Ascending aorta (tissue), 2 donors: Measurements from ENCODE around the gene JAZF1. TPM values are rescaled to one million over a fixed set of nuclear protein-coding genes. Genes with fewer than 3 reads are reported as not detected.

ENCODE experiments used
- DNase-seq, 2 donors: peaks; one replicate each; pipeline ENCODE4 v3.0.0-alpha.2; 2019; ENCODE audit warnings: low spot score in 2 of 2
- H3K27ac ChIP-seq, 2 donors: fragments of 200-600 bp; sonication (generic); one replicate each; pipeline ENCODE4 v1.5.1; 2016 to 2017; ENCODE audit warnings: mild to moderate bottlenecking in 1 of 2
- H3K27me3 ChIP-seq: fragments of 200-600 bp; sonication (generic); one replicate; pipeline ENCODE4 v1.5.1; 2017
- H3K36me3 ChIP-seq, 2 donors: fragments of 200-600 bp; sonication (generic); one replicate each; pipeline ENCODE4 v1.5.1; 2016
- H3K4me1 ChIP-seq, 2 donors: fragments of 200-600 bp; sonication (generic); one replicate each; pipeline ENCODE4 v1.5.1; 2016 to 2017; ENCODE audit warnings: mild to moderate bottlenecking in 1 of 2
- H3K4me3 ChIP-seq, 2 donors: fragments of 200-600 bp; sonication (generic); one replicate each; pipeline ENCODE4 v1.5.1; 2016 to 2017; ENCODE audit warnings: mild to moderate bottlenecking in 1 of 2
- H3K9me3 ChIP-seq, 2 donors: fragments of 200-600 bp; sonication (generic); one replicate each; pipeline ENCODE4 v1.5.1; 2016
- intact Hi-C: fragments of 100-400 bp; cut with DNase I; formaldehyde crosslinking; loops from one replicate; pipeline ENCODE4 v1.15.1; 2023
- total RNA-seq: library from RNA; depleted of rRNA; stranded (reverse); fragments of >200 nt; gene quantifications from one replicate; pipeline ENCODE4 v1.1.0, GENCODE V29; 2016
- TF ChIP-seq, protein P1 (sequence below), 3 experiments: fragments of 200-600 bp in 2 of 3; fragments of 450-650 bp in 1 of 3; sonication (generic) in 2 of 3; IDR thresholded peaks; one replicate each; pipeline ENCODE4 v1.5.1; 2016 to 2019; ENCODE audit warnings: antibody characterized with exemption in 3 of 3, mild to moderate bottlenecking in 1 of 3, moderate library complexity in 1 of 3

Gene JAZF1
- total RNA-seq, 1 donor from 2014 or later, result 37.7 TPM

DNA sequence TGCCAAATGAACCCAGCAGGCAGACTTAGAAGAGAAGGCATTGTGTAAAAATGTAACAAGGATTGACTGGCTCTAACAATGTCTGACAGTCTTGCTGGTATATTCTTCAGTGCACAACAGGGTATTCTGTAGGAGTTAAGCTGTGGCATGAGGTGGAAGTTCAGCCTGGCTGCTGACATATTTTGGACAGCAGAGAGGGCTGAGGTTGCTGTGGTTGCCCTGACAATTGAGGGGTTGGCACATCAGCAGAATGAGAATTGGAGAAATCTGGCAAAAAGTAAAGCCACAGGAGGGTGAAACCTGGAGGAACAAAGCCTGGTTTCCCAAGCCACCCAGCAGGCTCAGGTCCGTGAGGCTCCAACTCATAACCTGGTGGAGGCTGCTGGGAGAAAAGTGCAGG, 220.2 kb downstream of the JAZF1 start:
- Histone ChIP-seq H3K27me3 (no peaks in the 10 kb centered on the region), H3K27ac (no peak overlapping the region), H3K36me3 (no peaks in the 10 kb centered on the region), H3K4me3 (no peak overlapping the region), H3K9me3 (no peaks in the 10 kb centered on the region), H3K4me1 (no peaks in the 10 kb centered on the region)
- intact Hi-C loops, result no loop called here
- no peak for DNase-seq
- TF ChIP-seq, protein P1, sequence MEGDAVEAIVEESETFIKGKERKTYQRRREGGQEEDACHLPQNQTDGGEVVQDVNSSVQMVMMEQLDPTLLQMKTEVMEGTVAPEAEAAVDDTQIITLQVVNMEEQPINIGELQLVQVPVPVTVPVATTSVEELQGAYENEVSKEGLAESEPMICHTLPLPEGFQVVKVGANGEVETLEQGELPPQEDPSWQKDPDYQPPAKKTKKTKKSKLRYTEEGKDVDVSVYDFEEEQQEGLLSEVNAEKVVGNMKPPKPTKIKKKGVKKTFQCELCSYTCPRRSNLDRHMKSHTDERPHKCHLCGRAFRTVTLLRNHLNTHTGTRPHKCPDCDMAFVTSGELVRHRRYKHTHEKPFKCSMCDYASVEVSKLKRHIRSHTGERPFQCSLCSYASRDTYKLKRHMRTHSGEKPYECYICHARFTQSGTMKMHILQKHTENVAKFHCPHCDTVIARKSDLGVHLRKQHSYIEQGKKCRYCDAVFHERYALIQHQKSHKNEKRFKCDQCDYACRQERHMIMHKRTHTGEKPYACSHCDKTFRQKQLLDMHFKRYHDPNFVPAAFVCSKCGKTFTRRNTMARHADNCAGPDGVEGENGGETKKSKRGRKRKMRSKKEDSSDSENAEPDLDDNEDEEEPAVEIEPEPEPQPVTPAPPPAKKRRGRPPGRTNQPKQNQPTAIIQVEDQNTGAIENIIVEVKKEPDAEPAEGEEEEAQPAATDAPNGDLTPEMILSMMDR (IDR thresholded peaks at IDR 0.05), result no peak

DNA sequence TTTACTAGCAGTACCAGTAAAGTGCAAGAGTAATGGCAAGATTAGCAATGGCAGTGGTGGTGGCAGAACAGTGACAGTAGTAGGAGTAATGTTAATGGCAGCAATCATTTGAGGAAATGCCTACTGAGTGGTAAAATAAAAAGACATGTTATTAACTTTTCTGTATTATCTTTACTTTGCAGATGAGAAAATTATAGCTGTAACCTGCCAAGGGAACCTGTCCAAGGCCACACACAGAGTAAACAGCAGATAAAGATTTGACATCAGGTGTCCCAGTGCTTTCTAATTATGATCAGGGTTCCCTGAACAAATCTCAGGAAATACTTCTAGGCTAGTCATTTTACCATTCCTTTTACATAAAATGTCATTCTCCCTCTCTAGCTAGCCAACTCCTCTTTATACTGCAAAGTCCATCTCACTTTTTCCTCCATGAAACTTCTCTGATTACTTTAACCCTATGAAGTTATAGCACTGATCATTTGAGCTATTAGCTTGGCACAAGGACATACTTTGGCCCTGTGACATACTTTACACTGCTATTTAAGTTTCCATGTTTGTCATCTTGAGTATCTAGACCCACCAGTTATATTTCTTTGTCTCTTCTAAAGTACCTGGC, 221.6 kb downstream of the JAZF1 start:
- TF ChIP-seq, protein P1 (IDR thresholded peaks at IDR 0.05), result no peak
- Histone ChIP-seq H3K27ac (no peak overlapping the region), H3K36me3 (no peaks in the 10 kb centered on the region), H3K4me1 (no peaks in the 10 kb centered on the region), H3K27me3 (no peaks in the 10 kb centered on the region), H3K4me3 (no peak overlapping the region), H3K9me3 (no peaks in the 10 kb centered on the region)
- intact Hi-C loops, result no loop called here
- no peak for DNase-seq

DNA sequence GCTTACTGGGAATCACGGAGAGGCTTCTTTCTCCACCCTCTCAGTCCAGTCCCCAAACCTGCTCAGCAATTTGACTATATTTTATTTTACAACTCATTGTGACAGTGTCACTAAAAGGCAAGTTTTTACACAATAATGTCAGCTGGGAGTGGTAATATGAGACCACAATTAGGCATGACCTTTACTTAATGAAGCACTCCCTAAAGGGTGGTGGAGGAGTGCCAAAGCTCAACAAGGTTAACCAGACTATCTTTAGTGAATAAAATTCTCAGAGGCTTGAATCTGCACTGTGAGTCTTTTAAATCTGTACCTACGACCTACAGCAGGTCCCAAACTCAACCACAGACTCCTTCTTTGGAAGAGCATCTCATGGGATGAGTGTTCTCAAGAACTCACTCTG, 225.0 kb downstream of the JAZF1 start:
- no peak for DNase-seq
- Histone ChIP-seq H3K36me3 (no peaks in the 10 kb centered on the region), H3K4me1 (peaks cover 0 to 5% of the 10 kb centered on the region in 2 donors), H3K27me3 (no peaks in the 10 kb centered on the region), H3K27ac (no peak overlapping the region), H3K4me3 (no peak overlapping the region), H3K9me3 (no peaks in the 10 kb centered on the region)
- intact Hi-C loops, result no loop called here
- TF ChIP-seq, protein P1 (IDR thresholded peaks at IDR 0.05), result no peak

DNA sequence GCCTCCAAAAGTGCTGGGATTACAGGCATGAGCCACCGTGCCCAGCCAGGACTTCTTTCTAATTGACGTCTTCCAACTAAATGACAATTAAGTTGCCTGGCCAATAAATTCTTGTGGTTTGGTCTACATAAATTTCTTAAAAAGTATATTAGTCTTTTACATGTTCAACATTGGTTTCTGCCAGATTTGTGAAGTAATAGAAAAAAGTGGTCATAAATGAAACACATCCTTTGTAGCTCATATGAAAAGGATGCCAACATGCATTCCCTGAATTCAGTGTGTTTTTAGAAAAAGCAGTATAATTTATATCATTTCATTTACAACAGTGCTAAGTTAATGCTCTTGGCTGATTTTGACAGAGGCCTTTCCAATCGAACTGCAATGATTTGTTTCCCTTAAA, 225.6 kb downstream of the JAZF1 start:
- H3K27ac ChIP-seq, result no peak overlapping the region
- peaks cover 0 to 5% of the 10 kb centered on the region in 2 donors for H3K4me1 ChIP-seq
- H3K9me3 ChIP-seq, result no peaks in the 10 kb centered on the region
- no peak for DNase-seq
- H3K27me3 ChIP-seq, result no peaks in the 10 kb centered on the region
- TF ChIP-seq, protein P1 (IDR thresholded peaks at IDR 0.05), result no peak
- no peaks in the 10 kb centered on the region for H3K36me3 ChIP-seq
- intact Hi-C loops, result no loop called here
- no peak overlapping the region for H3K4me3 ChIP-seq

DNA sequence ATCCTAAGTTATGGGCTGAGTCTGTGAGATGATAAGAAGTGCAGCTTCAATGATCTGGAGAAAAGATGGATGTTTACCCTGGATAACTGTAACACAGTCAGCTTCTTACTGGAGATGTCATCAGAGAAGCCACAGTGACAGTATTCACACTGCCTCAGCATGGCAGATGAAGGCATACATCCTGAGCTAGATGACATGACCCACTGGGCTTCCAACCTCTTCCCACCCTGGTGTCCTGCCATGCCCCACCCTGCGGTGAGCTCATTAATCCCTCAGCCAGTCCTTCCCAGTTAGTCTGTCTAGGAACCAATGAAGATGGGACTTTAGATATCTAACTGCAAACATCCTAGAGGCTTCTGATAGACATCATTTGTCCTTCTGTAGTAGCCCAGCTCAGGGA, 226.8 kb downstream of the JAZF1 start:
- intact Hi-C loops, result no loop called here
- H3K4me1 ChIP-seq, result peaks cover 0 to 5% of the 10 kb centered on the region in 2 donors

More for the DNA sequence above, 226.8 kb downstream of the JAZF1 start:
- H3K27me3 ChIP-seq, result no peaks in the 10 kb centered on the region
- H3K36me3 ChIP-seq, result no peaks in the 10 kb centered on the region
- no peak overlapping the region for H3K4me3 ChIP-seq
- H3K27ac ChIP-seq, result no peak overlapping the region
- DNase-seq, result no peak
- TF ChIP-seq, protein P1 (IDR thresholded peaks at IDR 0.05), result no peak
- H3K9me3 ChIP-seq, result no peaks in the 10 kb centered on the region
